Liver (tissue), 9 donors: ENCODE data around the gene OGDHL. TPM values are rescaled to one million over a fixed set of nuclear protein-coding genes. Genes with fewer than 3 reads are reported as not detected.

Source experiments
- DNase-seq: peaks from one replicate; pipeline ENCODE4 v3.0.0-alpha.2; 2017; ENCODE audit warnings: low spot score
- H3K27ac ChIP-seq, 2 donors: one replicate each; pipeline ENCODE4 v1.7.0; 2013; ENCODE audit warnings: inconsistent platforms in 2 of 2, low read length in 2 of 2, control low read depth in 1 of 2, low read depth in 1 of 2, mild to moderate bottlenecking in 1 of 2
- H3K27me3 ChIP-seq, 4 donors: one replicate each; pipeline versions ENCODE4 v1.6.1 to v1.7.0; 2013; ENCODE audit warnings: low read length in 3 of 4, inconsistent platforms in 1 of 4, mild to moderate bottlenecking in 1 of 4, moderate library complexity in 1 of 4; ENCODE audit not compliant: control insufficient read depth in 4 of 4, insufficient read depth in 4 of 4
- H3K36me3 ChIP-seq, 4 donors: one replicate each; pipeline versions ENCODE4 v1.6.1 to v1.7.0; 2013; ENCODE audit warnings: low read length in 3 of 4, mild to moderate bottlenecking in 3 of 4, low read depth in 1 of 4, moderate library complexity in 1 of 4; ENCODE audit not compliant: control insufficient read depth in 4 of 4, insufficient read depth in 3 of 4
- H3K4me1 ChIP-seq, 4 donors: one replicate each; pipeline versions ENCODE4 v1.6.1 to v1.7.0; 2013; ENCODE audit warnings: low read length in 3 of 4, mild to moderate bottlenecking in 3 of 4, moderate library complexity in 1 of 4; ENCODE audit not compliant: control insufficient read depth in 4 of 4, insufficient read depth in 4 of 4
- H3K4me3 ChIP-seq, 3 donors: one replicate each; pipeline versions ENCODE4 v1.6.1 to v1.7.0; 2013; ENCODE audit warnings: low read length in 3 of 3, control low read depth in 1 of 3, low read depth in 1 of 3, mild to moderate bottlenecking in 1 of 3
- H3K9ac ChIP-seq, 2 donors: one replicate each; pipeline ENCODE4 v1.7.0; 2013; ENCODE audit warnings: low read length in 2 of 2, mild to moderate bottlenecking in 2 of 2, moderate library complexity in 2 of 2, control low read depth in 1 of 2, low read depth in 1 of 2
- H3K9me3 ChIP-seq, 4 donors: one replicate each; pipeline versions ENCODE4 v1.6.1 to v1.7.0; 2013; ENCODE audit warnings: low read length in 3 of 4; ENCODE audit not compliant: control insufficient read depth in 4 of 4
- EGR1 ChIP-seq, 2 donors: IDR thresholded peaks; 2 replicates each; pipeline ENCODE4 v1.6.1; 2016 to 2018; ENCODE audit warnings: antibody characterized with exemption in 2 of 2, low read depth in 2 of 2
- FOXA1 ChIP-seq: IDR thresholded peaks from 2 replicates; pipeline ENCODE4 v1.6.1; 2016; ENCODE audit warnings: antibody characterized with exemption
- FOXA2 ChIP-seq: IDR thresholded peaks from 2 replicates; pipeline ENCODE4 v1.6.1; 2016; ENCODE audit warnings: antibody characterized with exemption
- HNF4A ChIP-seq, 2 donors: conservative IDR thresholded peaks; 2 replicates each; pipeline ENCODE4 v1.6.1; 2016; ENCODE audit warnings: antibody characterized with exemption in 2 of 2, mild to moderate bottlenecking in 2 of 2
- HNF4G ChIP-seq: IDR thresholded peaks from 2 replicates; pipeline ENCODE4 v1.6.1; 2016; ENCODE audit warnings: antibody characterized with exemption
- JUND ChIP-seq, 2 donors: IDR thresholded peaks; 2 replicates each; pipeline ENCODE4 v1.6.1; 2016; ENCODE audit warnings: antibody characterized with exemption in 2 of 2
- NR2F2 ChIP-seq: IDR thresholded peaks from 2 replicates; pipeline ENCODE4 v1.6.1; 2016; ENCODE audit warnings: antibody characterized with exemption
- RAD21 ChIP-seq, 2 donors: IDR thresholded peaks; 2 replicates each; pipeline ENCODE4 v1.6.1; 2016; ENCODE audit warnings: antibody characterized with exemption in 2 of 2, mild to moderate bottlenecking in 2 of 2
- RXRA ChIP-seq, 2 donors: IDR thresholded peaks; 2 replicates each; pipeline ENCODE4 v1.6.1; 2017 to 2018; ENCODE audit warnings: antibody characterized with exemption in 2 of 2, mild to moderate bottlenecking in 1 of 2
- SP1 ChIP-seq: IDR thresholded peaks from 2 replicates; pipeline ENCODE4 v1.6.1; 2018; ENCODE audit warnings: antibody characterized with exemption, mild to moderate bottlenecking
- TAF1 ChIP-seq: conservative IDR thresholded peaks from 2 replicates; pipeline ENCODE4 v1.6.1; 2016; ENCODE audit warnings: antibody characterized with exemption, mild to moderate bottlenecking
- YY1 ChIP-seq: IDR thresholded peaks from 2 replicates; pipeline ENCODE4 v1.6.1; 2016; ENCODE audit warnings: antibody characterized with exemption, mild to moderate bottlenecking
- WGBS: extraction: QIAGEN DNeasy Blood & Tissue Kit; methylation state at CpG from one replicate; pipeline ENCODE4 v1.1.7; 2013; 5-methylcytosine and 5-hydroxymethylcytosine counted together
- polyA plus RNA-seq, 2 donors: library from polyadenylated mRNA; stranded (reverse) in 1 of 2; unstranded in 1 of 2; fragments of 200-250 nt in 1 of 2; fragments of >200 nt in 1 of 2; fragmentation: Nextera tagmentation in 1 of 2; extraction: Ambion mirVana in 1 of 2; gene quantifications; one replicate each; pipeline versions ENCODE4 v1.2.1 to v1.2.3, GENCODE V29; 2013 to 2015
- total RNA-seq, 2 donors: library from RNA; depleted of rRNA; stranded (reverse); fragments of >200 nt; gene quantifications; one replicate each; pipeline ENCODE4 v1.2.3, GENCODE V29; 2014
- TF ChIP-seq, protein P1 (sequence below): IDR thresholded peaks from 2 replicates; pipeline ENCODE4 v1.6.1; 2016; ENCODE audit warnings: antibody characterized with exemption, mild to moderate bottlenecking
- TF ChIP-seq, protein P2 (sequence below): IDR thresholded peaks from 2 replicates; pipeline ENCODE4 v1.6.1; 2016; ENCODE audit warnings: antibody characterized with exemption
- TF ChIP-seq, protein P3 (sequence below): IDR thresholded peaks from 2 replicates; pipeline ENCODE4 v1.6.1; 2016; ENCODE audit warnings: antibody characterized with exemption
- donor health status: healthy.
- donor health status: healthy.
- donor health status: healthy.
- donor health status: healthy.
- donor health status: healthy.

OGDHL gene
- total and polyA plus RNA-seq, 4 donors, result 5.2 to 67.9 (median 49.7) TPM

DNA sequence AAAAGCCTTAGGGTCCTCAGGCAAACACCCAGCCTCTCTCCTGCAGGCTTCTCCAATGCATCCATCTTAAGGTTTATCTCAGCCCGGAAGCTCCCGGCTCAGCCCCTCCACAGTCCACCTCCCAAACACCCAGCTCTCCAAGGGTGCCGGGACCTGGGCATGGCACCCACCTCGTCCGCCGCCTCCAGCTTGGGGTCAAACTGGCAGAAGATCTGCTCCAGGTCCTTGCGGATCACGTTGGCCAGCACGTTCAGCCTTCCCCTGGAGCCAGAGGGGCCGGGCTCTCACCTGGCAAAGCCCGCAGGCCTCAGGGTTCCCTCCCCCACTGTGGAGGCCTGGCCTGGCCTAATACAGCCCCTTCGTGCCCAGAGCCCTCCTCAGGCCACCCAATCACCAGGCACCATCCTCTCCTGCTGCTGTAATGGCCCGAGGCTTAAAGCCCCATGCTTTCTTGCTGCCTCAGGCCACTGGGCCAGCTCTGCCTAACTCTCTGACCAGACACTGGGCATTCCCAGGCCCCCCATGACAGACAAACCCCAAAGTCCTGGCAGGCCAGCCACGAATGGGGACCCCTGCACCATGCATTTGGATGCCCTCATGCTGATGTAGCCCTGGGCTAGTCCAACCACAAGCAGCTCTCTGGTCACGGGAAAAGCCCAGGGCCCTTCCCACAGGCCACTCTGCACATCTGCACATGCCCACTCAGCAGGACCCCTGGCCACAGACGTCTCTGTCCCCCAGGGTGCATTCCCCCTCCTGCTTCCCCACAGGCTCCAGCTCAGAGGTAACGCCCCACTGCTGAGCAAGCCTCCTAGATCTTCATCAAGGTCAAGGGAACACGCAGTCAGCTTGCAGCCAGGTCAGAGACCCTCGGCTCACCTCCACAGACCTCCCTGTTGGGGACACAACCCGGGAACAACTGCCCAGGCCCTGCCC, 12.3 kb downstream of the OGDHL start:
- Histone ChIP-seq H3K4me1 (no peaks in the 10 kb centered on the region), H3K9me3 (no peaks in the 10 kb centered on the region), H3K27ac (no peak overlapping the region), H3K36me3 (peaks cover 23 to 67% (median 43%) of the 10 kb centered on the region in 4 donors), H3K9ac (no peak overlapping the region), H3K27me3 (no peaks in the 10 kb centered on the region), H3K4me3 (no peak overlapping the region)
- 89% methylated on average over 20 of the region's 20 CpGs for whole genome bisulfite sequencing
- TF ChIP-seq YY1 (no peak), TAF1 (no peak), RAD21 (IDR thresholded peaks at IDR 0.05) (no peak), JUND (IDR thresholded peaks at IDR 0.05) (no peak), EGR1 (IDR thresholded peaks at IDR 0.05; ENCODE audit: low read depth in 2 of 2) (no peak), RXRA (IDR thresholded peaks at IDR 0.05) (no peak), FOXA1 (no peak), SP1 (no peak), HNF4A (conservative IDR thresholded peaks at IDR 0.05) (no peak), FOXA2 (no peak), HNF4G (no peak), NR2F2 (no peak)
- TF ChIP-seq, protein P1, sequence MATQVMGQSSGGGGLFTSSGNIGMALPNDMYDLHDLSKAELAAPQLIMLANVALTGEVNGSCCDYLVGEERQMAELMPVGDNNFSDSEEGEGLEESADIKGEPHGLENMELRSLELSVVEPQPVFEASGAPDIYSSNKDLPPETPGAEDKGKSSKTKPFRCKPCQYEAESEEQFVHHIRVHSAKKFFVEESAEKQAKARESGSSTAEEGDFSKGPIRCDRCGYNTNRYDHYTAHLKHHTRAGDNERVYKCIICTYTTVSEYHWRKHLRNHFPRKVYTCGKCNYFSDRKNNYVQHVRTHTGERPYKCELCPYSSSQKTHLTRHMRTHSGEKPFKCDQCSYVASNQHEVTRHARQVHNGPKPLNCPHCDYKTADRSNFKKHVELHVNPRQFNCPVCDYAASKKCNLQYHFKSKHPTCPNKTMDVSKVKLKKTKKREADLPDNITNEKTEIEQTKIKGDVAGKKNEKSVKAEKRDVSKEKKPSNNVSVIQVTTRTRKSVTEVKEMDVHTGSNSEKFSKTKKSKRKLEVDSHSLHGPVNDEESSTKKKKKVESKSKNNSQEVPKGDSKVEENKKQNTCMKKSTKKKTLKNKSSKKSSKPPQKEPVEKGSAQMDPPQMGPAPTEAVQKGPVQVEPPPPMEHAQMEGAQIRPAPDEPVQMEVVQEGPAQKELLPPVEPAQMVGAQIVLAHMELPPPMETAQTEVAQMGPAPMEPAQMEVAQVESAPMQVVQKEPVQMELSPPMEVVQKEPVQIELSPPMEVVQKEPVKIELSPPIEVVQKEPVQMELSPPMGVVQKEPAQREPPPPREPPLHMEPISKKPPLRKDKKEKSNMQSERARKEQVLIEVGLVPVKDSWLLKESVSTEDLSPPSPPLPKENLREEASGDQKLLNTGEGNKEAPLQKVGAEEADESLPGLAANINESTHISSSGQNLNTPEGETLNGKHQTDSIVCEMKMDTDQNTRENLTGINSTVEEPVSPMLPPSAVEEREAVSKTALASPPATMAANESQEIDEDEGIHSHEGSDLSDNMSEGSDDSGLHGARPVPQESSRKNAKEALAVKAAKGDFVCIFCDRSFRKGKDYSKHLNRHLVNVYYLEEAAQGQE, result no peak
- TF ChIP-seq, protein P2, sequence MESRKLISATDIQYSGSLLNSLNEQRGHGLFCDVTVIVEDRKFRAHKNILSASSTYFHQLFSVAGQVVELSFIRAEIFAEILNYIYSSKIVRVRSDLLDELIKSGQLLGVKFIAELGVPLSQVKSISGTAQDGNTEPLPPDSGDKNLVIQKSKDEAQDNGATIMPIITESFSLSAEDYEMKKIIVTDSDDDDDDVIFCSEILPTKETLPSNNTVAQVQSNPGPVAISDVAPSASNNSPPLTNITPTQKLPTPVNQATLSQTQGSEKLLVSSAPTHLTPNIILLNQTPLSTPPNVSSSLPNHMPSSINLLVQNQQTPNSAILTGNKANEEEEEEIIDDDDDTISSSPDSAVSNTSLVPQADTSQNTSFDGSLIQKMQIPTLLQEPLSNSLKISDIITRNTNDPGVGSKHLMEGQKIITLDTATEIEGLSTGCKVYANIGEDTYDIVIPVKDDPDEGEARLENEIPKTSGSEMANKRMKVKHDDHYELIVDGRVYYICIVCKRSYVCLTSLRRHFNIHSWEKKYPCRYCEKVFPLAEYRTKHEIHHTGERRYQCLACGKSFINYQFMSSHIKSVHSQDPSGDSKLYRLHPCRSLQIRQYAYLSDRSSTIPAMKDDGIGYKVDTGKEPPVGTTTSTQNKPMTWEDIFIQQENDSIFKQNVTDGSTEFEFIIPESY, result no peak
- TF ChIP-seq, protein P3, sequence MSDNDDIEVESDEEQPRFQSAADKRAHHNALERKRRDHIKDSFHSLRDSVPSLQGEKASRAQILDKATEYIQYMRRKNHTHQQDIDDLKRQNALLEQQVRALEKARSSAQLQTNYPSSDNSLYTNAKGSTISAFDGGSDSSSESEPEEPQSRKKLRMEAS, result no peak
- DNase-seq, result no peak

DNA sequence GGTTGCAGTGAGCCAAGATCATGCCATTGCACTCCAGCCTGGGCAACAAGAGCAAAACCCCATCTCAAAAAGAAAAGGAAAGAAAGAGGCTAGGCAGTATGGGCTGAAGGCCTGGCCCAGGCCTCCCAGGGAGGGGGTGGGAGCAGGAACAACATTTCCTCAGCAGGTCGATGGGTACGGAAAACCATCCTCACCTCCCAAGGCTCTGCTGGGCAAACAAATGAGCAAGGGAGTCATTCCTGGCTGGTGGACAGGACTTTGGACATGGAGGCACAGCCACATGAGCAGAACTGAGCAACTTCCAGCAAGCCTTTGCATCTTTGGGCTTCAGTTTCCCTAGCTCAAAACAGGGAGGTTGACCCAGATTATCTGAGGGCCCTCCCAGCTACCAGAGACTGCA, 13.0 kb downstream of the OGDHL start:
- H3K27ac ChIP-seq, result no peak overlapping the region
- no peak for DNase-seq
- peaks cover 23 to 69% (median 46%) of the 10 kb centered on the region in 4 donors for H3K36me3 ChIP-seq
- TF ChIP-seq HNF4A (conservative IDR thresholded peaks at IDR 0.05) (peak; percentile 28 to 55), RXRA (IDR thresholded peaks at IDR 0.05) (no peak)
- no peaks in the 10 kb centered on the region for H3K9me3 ChIP-seq
- H3K4me1 ChIP-seq, result no peaks in the 10 kb centered on the region
- no peaks in the 10 kb centered on the region for H3K27me3 ChIP-seq
- no peak overlapping the region for H3K9ac ChIP-seq
- no peak overlapping the region for H3K4me3 ChIP-seq
- WGBS, result 83% methylated on average over 2 of the region's 2 CpGs
